ENCODE results near the gene ATP9B. TPM values are rescaled to one million over a fixed set of nuclear protein-coding genes. Genes with fewer than 3 reads are reported as not detected.
A peak's percentile ranks its signal among the peaks of the same experiment; 100 is the strongest.

The ATP9B gene
- total RNA-seq (100 to 1,000 TPM in 1 of 2 donors, 10 to 100 TPM in 1; 78.2 to 113 TPM), polyA plus RNA-seq (ENCODE audit: insufficient read depth, low read depth, low replicate concordance) (32.4 TPM)
- long read RNA-seq, donor 1, result 0 reads
- long read RNA-seq, donor 2, result 0 reads

- WGBS, 2 donors, result 0% methylated on average over 75 of the region's 112 CpGs; no CpG with 5 or more reads in 1 of the 2 donors
- no peaks in the 10 kb centered on the region for H3K27me3 ChIP-seq
- H3K36me3 ChIP-seq (ENCODE audit: low read depth, missing control alignments), result no peaks in the 10 kb centered on the region
- peaks cover 6% of the 10 kb centered on the region for H3K4me1 ChIP-seq
- H3K9me3 ChIP-seq, result no peaks in the 10 kb centered on the region
- TF ChIP-seq CTCF (IDR thresholded peaks at IDR 0.05), result peak in 2 of 3 experiments; percentile 40 to 41
- TF ChIP-seq POLR2A (IDR thresholded peaks at IDR 0.05), result peak; percentile 64
- peak within 1 kb of the TSS; percentile 88 to 97 for H3K27ac ChIP-seq
- H3K4me3 ChIP-seq, result peak within 1 kb of the TSS; percentile 90 to 100
- intact Hi-C loops (cut with DNase I; ENCODE audit: low total_unique reads), result no loop called here
- DNase-seq, result peak; percentile 99
Measured at GRCh38 chr18:79068937-79069716, at the start of gene ATP9B. TSS of gene ATP9B (plus strand) at chr18:79069394. CDS start at chr18:79069411, 17 bp downstream.

- 71 to 78% methylated on average over 7 of the region's 7 CpGs for whole genome bisulfite sequencing, 2 donors
- intact Hi-C loops (cut with DNase I; ENCODE audit: low total_unique reads), result no loop called here
- TF ChIP-seq CTCF (IDR thresholded peaks at IDR 0.05) (no peak), POLR2A (IDR thresholded peaks at IDR 0.05) (no peak)
Measured at GRCh38 chr18:79019881-79020280, 49.3 kb upstream of the ATP9B start.

GRCh38 chr18:79022603-79023002 lies 46.6 kb upstream of the ATP9B start:
- intact Hi-C loops (cut with DNase I; ENCODE audit: low total_unique reads), result no loop called here
- no peak for TF ChIP-seq CTCF (IDR thresholded peaks at IDR 0.05)
- TF ChIP-seq POLR2A (IDR thresholded peaks at IDR 0.05), result no peak
- peak overlapping the region in 1 of 2 donors; percentile 2 for H3K4me3 ChIP-seq

More at GRCh38 chr18:79019881-79020280, 49.3 kb upstream of the ATP9B start:
- Histone ChIP-seq H3K27ac (no peak overlapping the region), H3K9me3 (no peaks in the 10 kb centered on the region), H3K36me3 (ENCODE audit: low read depth, missing control alignments) (no peaks in the 10 kb centered on the region), H3K4me1 (no peaks in the 10 kb centered on the region), H3K4me3 (no peak overlapping the region), H3K27me3 (no peaks in the 10 kb centered on the region)
- no peak for DNase-seq

GRCh38 chr18:79026491-79026890 lies 42.7 kb upstream of the ATP9B start:
- Histone ChIP-seq H3K27ac (no peak overlapping the region), H3K4me3 (no peak overlapping the region), H3K27me3 (no peaks in the 10 kb centered on the region), H3K9me3 (no peaks in the 10 kb centered on the region), H3K4me1 (no peaks in the 10 kb centered on the region), H3K36me3 (ENCODE audit: low read depth, missing control alignments) (no peaks in the 10 kb centered on the region)
- DNase-seq, result no peak
- intact Hi-C loops (cut with DNase I; ENCODE audit: low total_unique reads), result no loop called here
- TF ChIP-seq CTCF (IDR thresholded peaks at IDR 0.05), result no peak
- no peak for TF ChIP-seq POLR2A (IDR thresholded peaks at IDR 0.05)
- 60 to 79% methylated on average over 3 to 5 of the region's 5 CpGs for WGBS, 2 donors

More at GRCh38 chr18:79022603-79023002, 46.6 kb upstream of the ATP9B start:
- no peaks in the 10 kb centered on the region for H3K36me3 ChIP-seq (ENCODE audit: low read depth, missing control alignments)
- 43 to 84% methylated on average over 22 to 25 of the region's 25 CpGs for WGBS, 2 donors
- H3K9me3 ChIP-seq, result no peaks in the 10 kb centered on the region
- no peak overlapping the region for H3K27ac ChIP-seq
- no peaks in the 10 kb centered on the region for H3K4me1 ChIP-seq
- DNase-seq, result no peak
- no peaks in the 10 kb centered on the region for H3K27me3 ChIP-seq
